HCT116 (cell line): Measurements from ENCODE around the gene SMIM10L2A.

Source experiments
- CTCF ChIP-seq, 3 experiments: fragments of 200-600 bp in 1 of 3; sonication (generic) in 1 of 3; IDR thresholded peaks in 2 of 3; conservative IDR thresholded peaks in 1 of 3; 2 replicates each; pipeline ENCODE4 v1.5.1; 2012 to 2017; ENCODE audit warnings: low read depth in 2 of 3, low read length in 2 of 3, antibody characterized with exemption in 1 of 3, borderline replicate concordance in 1 of 3, control low read depth in 1 of 3, mild to moderate bottlenecking in 1 of 3, mixed read lengths in 1 of 3, mixed run types in 1 of 3, moderate library complexity in 1 of 3; ENCODE audit not compliant: insufficient read depth in 1 of 3
- EGR1 ChIP-seq: IDR thresholded peaks from 2 replicates; pipeline ENCODE4 v1.6.1; 2012; ENCODE audit warnings: low read depth
- ELF1 ChIP-seq: IDR thresholded peaks from 2 replicates; pipeline ENCODE4 v1.6.1; 2012; ENCODE audit warnings: low read depth, borderline replicate concordance
- EZH2 ChIP-seq: fragments of 200-600 bp; sonication (generic); IDR thresholded peaks from 2 replicates; pipeline ENCODE4 v1.6.1; 2017; ENCODE audit warnings: antibody characterized with exemption, mixed run types
- EZH2phosphoT487 ChIP-seq: fragments of 200-600 bp; IDR thresholded peaks from 2 replicates; pipeline ENCODE4 v1.6.1; 2018; ENCODE audit warnings: antibody characterized with exemption, borderline replicate concordance
- FOSL1 ChIP-seq: IDR thresholded peaks from 2 replicates; pipeline ENCODE4 v1.6.1; 2012; ENCODE audit warnings: low read depth
- MAX ChIP-seq: IDR thresholded peaks from 2 replicates; pipeline ENCODE4 v1.6.1; 2012
- POLR2A ChIP-seq: IDR thresholded peaks from 2 replicates; pipeline ENCODE4 v1.7.0; 2011; ENCODE audit warnings: borderline replicate concordance; ENCODE audit not compliant: insufficient read depth, insufficient read length; ENCODE audit errors: extremely low read depth
- POLR2AphosphoS5 ChIP-seq: IDR thresholded peaks from 2 replicates; pipeline ENCODE4 v1.6.1; 2011; ENCODE audit warnings: mild to moderate bottlenecking, low read depth, low read length, moderate library complexity
- REST ChIP-seq: IDR thresholded peaks from 2 replicates; pipeline ENCODE4 v1.6.1; 2012; ENCODE audit warnings: low read depth
- SIN3A ChIP-seq: IDR thresholded peaks from 2 replicates; pipeline ENCODE4 v1.6.1; 2012; ENCODE audit warnings: low read depth
- SP1 ChIP-seq: IDR thresholded peaks from 2 replicates; pipeline ENCODE4 v1.6.1; 2012; ENCODE audit warnings: low read depth

DNA sequence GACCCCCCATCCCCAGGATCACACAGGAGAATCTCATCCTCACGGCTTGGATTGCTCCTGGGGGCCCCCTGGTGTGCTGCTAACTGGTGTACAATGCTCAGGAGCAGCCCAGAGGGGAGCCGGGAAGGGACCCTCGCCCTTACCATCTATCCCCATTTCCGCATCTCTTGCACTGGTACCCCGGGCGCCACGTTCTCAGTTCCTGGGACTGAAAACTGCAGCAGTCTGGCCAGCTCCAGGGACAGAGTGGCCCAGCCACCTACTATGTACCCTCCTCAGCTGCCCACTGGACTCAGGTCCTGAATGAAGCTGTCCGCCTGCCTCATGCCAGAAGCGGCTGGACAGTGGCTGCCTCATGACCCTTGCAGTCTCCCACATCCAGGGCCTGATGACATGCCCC, 2.7 kb downstream of the SMIM10L2A start:
- TF ChIP-seq CTCF (IDR thresholded peaks at IDR 0.05 in 2 of 3, conservative IDR thresholded peaks at IDR 0.05 in 1 of 3; ENCODE audit: borderline replicate concordance in 1 of 3, insufficient read depth in 1 of 3, low read depth in 2 of 3, low read length in 2 of 3) (no peak), ELF1 (no peak), REST (no peak), SP1 (no peak), POLR2AphosphoS5 (no peak), MAX (no peak), FOSL1 (no peak), EZH2phosphoT487 (no peak), EGR1 (no peak), EZH2 (no peak), POLR2A (no peak), SIN3A (no peak)
